HL-60 (cell line): ENCODE data around the gene HOXB5.

ENCODE experiments used
- GABPA ChIP-seq: IDR thresholded peaks from 2 replicates; pipeline ENCODE4 v1.6.1; 2012; ENCODE audit warnings: low read depth
- POLR2AphosphoS5 ChIP-seq: IDR thresholded peaks from 2 replicates; pipeline ENCODE4 v1.6.1; 2012; ENCODE audit warnings: low read depth
- TF ChIP-seq, protein P1 (sequence below): IDR thresholded peaks from one replicate; pipeline ENCODE4 v1.5.1; 2011; ENCODE audit warnings: low read length, control low read depth, inconsistent platforms; ENCODE audit not compliant: insufficient read depth
- TF ChIP-seq, protein P2 (sequence below): IDR thresholded peaks from 2 replicates; pipeline ENCODE4 v1.6.1; 2012; ENCODE audit warnings: low read depth; ENCODE audit not compliant: insufficient replicate concordance

GRCh38 chr17:48582750-48583069 is 10.9 kb downstream of the HOXB5 start:
- TF ChIP-seq POLR2AphosphoS5 (no peak), GABPA (no peak)
- TF ChIP-seq, protein P1, sequence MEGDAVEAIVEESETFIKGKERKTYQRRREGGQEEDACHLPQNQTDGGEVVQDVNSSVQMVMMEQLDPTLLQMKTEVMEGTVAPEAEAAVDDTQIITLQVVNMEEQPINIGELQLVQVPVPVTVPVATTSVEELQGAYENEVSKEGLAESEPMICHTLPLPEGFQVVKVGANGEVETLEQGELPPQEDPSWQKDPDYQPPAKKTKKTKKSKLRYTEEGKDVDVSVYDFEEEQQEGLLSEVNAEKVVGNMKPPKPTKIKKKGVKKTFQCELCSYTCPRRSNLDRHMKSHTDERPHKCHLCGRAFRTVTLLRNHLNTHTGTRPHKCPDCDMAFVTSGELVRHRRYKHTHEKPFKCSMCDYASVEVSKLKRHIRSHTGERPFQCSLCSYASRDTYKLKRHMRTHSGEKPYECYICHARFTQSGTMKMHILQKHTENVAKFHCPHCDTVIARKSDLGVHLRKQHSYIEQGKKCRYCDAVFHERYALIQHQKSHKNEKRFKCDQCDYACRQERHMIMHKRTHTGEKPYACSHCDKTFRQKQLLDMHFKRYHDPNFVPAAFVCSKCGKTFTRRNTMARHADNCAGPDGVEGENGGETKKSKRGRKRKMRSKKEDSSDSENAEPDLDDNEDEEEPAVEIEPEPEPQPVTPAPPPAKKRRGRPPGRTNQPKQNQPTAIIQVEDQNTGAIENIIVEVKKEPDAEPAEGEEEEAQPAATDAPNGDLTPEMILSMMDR: no peak
- TF ChIP-seq, protein P2, sequence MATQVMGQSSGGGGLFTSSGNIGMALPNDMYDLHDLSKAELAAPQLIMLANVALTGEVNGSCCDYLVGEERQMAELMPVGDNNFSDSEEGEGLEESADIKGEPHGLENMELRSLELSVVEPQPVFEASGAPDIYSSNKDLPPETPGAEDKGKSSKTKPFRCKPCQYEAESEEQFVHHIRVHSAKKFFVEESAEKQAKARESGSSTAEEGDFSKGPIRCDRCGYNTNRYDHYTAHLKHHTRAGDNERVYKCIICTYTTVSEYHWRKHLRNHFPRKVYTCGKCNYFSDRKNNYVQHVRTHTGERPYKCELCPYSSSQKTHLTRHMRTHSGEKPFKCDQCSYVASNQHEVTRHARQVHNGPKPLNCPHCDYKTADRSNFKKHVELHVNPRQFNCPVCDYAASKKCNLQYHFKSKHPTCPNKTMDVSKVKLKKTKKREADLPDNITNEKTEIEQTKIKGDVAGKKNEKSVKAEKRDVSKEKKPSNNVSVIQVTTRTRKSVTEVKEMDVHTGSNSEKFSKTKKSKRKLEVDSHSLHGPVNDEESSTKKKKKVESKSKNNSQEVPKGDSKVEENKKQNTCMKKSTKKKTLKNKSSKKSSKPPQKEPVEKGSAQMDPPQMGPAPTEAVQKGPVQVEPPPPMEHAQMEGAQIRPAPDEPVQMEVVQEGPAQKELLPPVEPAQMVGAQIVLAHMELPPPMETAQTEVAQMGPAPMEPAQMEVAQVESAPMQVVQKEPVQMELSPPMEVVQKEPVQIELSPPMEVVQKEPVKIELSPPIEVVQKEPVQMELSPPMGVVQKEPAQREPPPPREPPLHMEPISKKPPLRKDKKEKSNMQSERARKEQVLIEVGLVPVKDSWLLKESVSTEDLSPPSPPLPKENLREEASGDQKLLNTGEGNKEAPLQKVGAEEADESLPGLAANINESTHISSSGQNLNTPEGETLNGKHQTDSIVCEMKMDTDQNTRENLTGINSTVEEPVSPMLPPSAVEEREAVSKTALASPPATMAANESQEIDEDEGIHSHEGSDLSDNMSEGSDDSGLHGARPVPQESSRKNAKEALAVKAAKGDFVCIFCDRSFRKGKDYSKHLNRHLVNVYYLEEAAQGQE: no peak
